Measurements from ENCODE around the gene CYP2C9. TPM values are rescaled to one million over a fixed set of nuclear protein-coding genes. Genes with fewer than 3 reads are reported as not detected.

CYP2C9 gene
- total and polyA plus RNA-seq, 2 donors (not counting 1 experiment from before 2014, with no cell fraction given) = not detected

Small RNAs within 50 kb of the gene (small RNA-seq; reads per million reads assigned to genes)
- not detected for gene CYP2C60P (ENCODE audit: insufficient read length, low read depth, low replicate concordance)

Other genes starting within 250 kb of the CYP2C9 start
- gene CYP2C19, start 176.0 kb upstream of the CYP2C9 start, total RNA-seq = not detected in 2 replicates
- gene CYP2C19, start 176.0 kb upstream of the CYP2C9 start, polyA plus RNA-seq = not detected in 2 replicates
- 1.4 and 1.9 TPM in 2 replicates for gene CYP2C8, start 130.8 kb downstream of the CYP2C9 start, total RNA-seq
- 2.1 and 3.5 TPM in 2 replicates for gene CYP2C8, start 130.8 kb downstream of the CYP2C9 start, polyA plus RNA-seq